ENCODE measurements around the gene SERTAD3.
"Not testable (repeated sequence)": the region's sequence is repeated elsewhere in the genome, so short reads cannot be mapped to it uniquely, and the experiment has no call there.

The SERTAD3 gene

GRCh38 chr19:40416918-40417642, 27.1 kb downstream of the SERTAD3 start:
- Mint-ChIP-seq H3K4me1 (ENCODE audit: low read depth) (peaks cover 25% of the 10 kb centered on the region), H3K27ac (peak overlapping the region; percentile 74), H3K36me3 (ENCODE audit: low read depth) (peaks cover 3% of the 10 kb centered on the region), H3K9me3 (no peaks in the 10 kb centered on the region), H3K4me3 (peak overlapping the region; percentile 15), H3K27me3 (ENCODE audit: low read depth) (no peaks in the 10 kb centered on the region)
- no peak for DNase-seq (ENCODE audit: low spot score)

- no peaks in the 10 kb centered on the region for H3K27me3 Mint-ChIP-seq (ENCODE audit: low read depth)
- no peak overlapping the region for H3K27ac Mint-ChIP-seq
- no peak for DNase-seq (ENCODE audit: low spot score)
- H3K4me1 Mint-ChIP-seq (ENCODE audit: low read depth), result peaks cover 22% of the 10 kb centered on the region
- no peaks in the 10 kb centered on the region for H3K9me3 Mint-ChIP-seq
- no peak overlapping the region for H3K4me3 Mint-ChIP-seq
- H3K36me3 Mint-ChIP-seq (ENCODE audit: low read depth), result no peaks in the 10 kb centered on the region
Observed at GRCh38 chr19:40415768-40416167, 28.4 kb downstream of the SERTAD3 start.

GRCh38 chr19:40414542-40415535, 29.3 kb downstream of the SERTAD3 start:
- no peak overlapping the region for H3K27ac Mint-ChIP-seq
- H3K4me1 Mint-ChIP-seq (ENCODE audit: low read depth), result peaks cover 19% of the 10 kb centered on the region
- no peak for DNase-seq (ENCODE audit: low spot score)
- no peaks in the 10 kb centered on the region for H3K27me3 Mint-ChIP-seq (ENCODE audit: low read depth)
- no peaks in the 10 kb centered on the region for H3K9me3 Mint-ChIP-seq
- no peak overlapping the region for H3K4me3 Mint-ChIP-seq
- H3K36me3 Mint-ChIP-seq (ENCODE audit: low read depth), result no peaks in the 10 kb centered on the region

- no peaks in the 10 kb centered on the region for H3K9me3 Mint-ChIP-seq
- peaks cover 16% of the 10 kb centered on the region for H3K4me1 Mint-ChIP-seq (ENCODE audit: low read depth)
- no peak within 1 kb of the TSS for H3K27ac Mint-ChIP-seq
- H3K27me3 Mint-ChIP-seq (ENCODE audit: low read depth), result no peaks in the 10 kb centered on the region
- no peaks in the 10 kb centered on the region for H3K36me3 Mint-ChIP-seq (ENCODE audit: low read depth)
- no peak for DNase-seq (ENCODE audit: low spot score)
- no peak within 1 kb of the TSS for H3K4me3 Mint-ChIP-seq
Observed at GRCh38 chr19:40413291-40413845, 30.8 kb downstream of the SERTAD3 start, which contains the start of gene PRX. PRX (minus strand) TSS chr19:40413378; CDS start chr19:40407932, 5,446 bp downstream.

- no peak for DNase-seq (ENCODE audit: low spot score)
- Mint-ChIP-seq H3K9me3 (no peaks in the 10 kb centered on the region), H3K27ac (no peak overlapping the region), H3K4me3 (no peak overlapping the region), H3K27me3 (ENCODE audit: low read depth) (no peaks in the 10 kb centered on the region), H3K4me1 (ENCODE audit: low read depth) (peaks cover 17% of the 10 kb centered on the region), H3K36me3 (ENCODE audit: low read depth) (no peaks in the 10 kb centered on the region)
Observed at GRCh38 chr19:40412866-40413265, 31.3 kb downstream of the SERTAD3 start.

GRCh38 chr19:40411958-40412499, 32.1 kb downstream of the SERTAD3 start:
- Mint-ChIP-seq H3K27ac (no peak overlapping the region), H3K4me3 (no peak overlapping the region), H3K4me1 (ENCODE audit: low read depth) (peaks cover 16% of the 10 kb centered on the region), H3K27me3 (ENCODE audit: low read depth) (no peaks in the 10 kb centered on the region), H3K9me3 (no peaks in the 10 kb centered on the region), H3K36me3 (ENCODE audit: low read depth) (no peaks in the 10 kb centered on the region)
- no peak for DNase-seq (ENCODE audit: low spot score)

GRCh38 chr19:40411125-40411842, 32.9 kb downstream of the SERTAD3 start:
- DNase-seq (ENCODE audit: low spot score), result no peak
- Mint-ChIP-seq H3K4me1 (ENCODE audit: low read depth) (peaks cover 12% of the 10 kb centered on the region), H3K9me3 (no peaks in the 10 kb centered on the region), H3K4me3 (no peak overlapping the region), H3K36me3 (ENCODE audit: low read depth) (no peaks in the 10 kb centered on the region), H3K27me3 (ENCODE audit: low read depth) (no peaks in the 10 kb centered on the region), H3K27ac (no peak overlapping the region)

- Mint-ChIP-seq H3K9me3 (no peaks in the 10 kb centered on the region), H3K4me3 (no peak overlapping the region)
Observed at GRCh38 chr19:40410030-40410389, 34.1 kb downstream of the SERTAD3 start.

GRCh38 chr19:40408598-40408925, 35.6 kb downstream of the SERTAD3 start:
- H3K9me3 Mint-ChIP-seq; H3K27me3 Mint-ChIP-seq (ENCODE audit: low read depth); DNase-seq (ENCODE audit: low spot score); H3K36me3 Mint-ChIP-seq (ENCODE audit: low read depth); H3K27ac Mint-ChIP-seq; H3K4me3 Mint-ChIP-seq: not testable (repeated sequence)
- H3K4me1 Mint-ChIP-seq (ENCODE audit: low read depth), result peaks cover 11% of the 10 kb centered on the region

More at GRCh38 chr19:40410030-40410389, 34.1 kb downstream of the SERTAD3 start:
- Mint-ChIP-seq H3K27me3 (ENCODE audit: low read depth) (no peaks in the 10 kb centered on the region), H3K4me1 (ENCODE audit: low read depth) (peaks cover 9% of the 10 kb centered on the region), H3K27ac (no peak overlapping the region), H3K36me3 (ENCODE audit: low read depth) (no peaks in the 10 kb centered on the region)
- no peak for DNase-seq (ENCODE audit: low spot score)

GRCh38 chr19:40407714-40408597, 36.2 kb downstream of the SERTAD3 start:
- Mint-ChIP-seq H3K27me3 (ENCODE audit: low read depth) (no peaks in the 10 kb centered on the region), H3K27ac (no peak overlapping the region), H3K4me3 (no peak overlapping the region)

GRCh38 chr19:40403262-40403984, 40.7 kb downstream of the SERTAD3 start:
- H3K9me3 Mint-ChIP-seq, result no peaks in the 10 kb centered on the region
- H3K27me3 Mint-ChIP-seq (ENCODE audit: low read depth), result no peaks in the 10 kb centered on the region
- peak overlapping the region; percentile 86 for H3K27ac Mint-ChIP-seq
- peak; percentile 85 for DNase-seq (ENCODE audit: low spot score)
- no peaks in the 10 kb centered on the region for H3K36me3 Mint-ChIP-seq (ENCODE audit: low read depth)
- H3K4me1 Mint-ChIP-seq (ENCODE audit: low read depth), result peaks cover 21% of the 10 kb centered on the region
- H3K4me3 Mint-ChIP-seq, result peak overlapping the region; percentile 92

More at GRCh38 chr19:40407714-40408597, 36.2 kb downstream of the SERTAD3 start:
- H3K36me3 Mint-ChIP-seq (ENCODE audit: low read depth), result no peaks in the 10 kb centered on the region
- peaks cover 13% of the 10 kb centered on the region for H3K4me1 Mint-ChIP-seq (ENCODE audit: low read depth)
- no peak for DNase-seq (ENCODE audit: low spot score)
- no peaks in the 10 kb centered on the region for H3K9me3 Mint-ChIP-seq

- Mint-ChIP-seq H3K4me3 (no peak overlapping the region), H3K27ac (no peak overlapping the region), H3K4me1 (ENCODE audit: low read depth) (peaks cover 15% of the 10 kb centered on the region), H3K36me3 (ENCODE audit: low read depth) (no peaks in the 10 kb centered on the region), H3K9me3 (no peaks in the 10 kb centered on the region), H3K27me3 (ENCODE audit: low read depth) (no peaks in the 10 kb centered on the region)
- no peak for DNase-seq (ENCODE audit: low spot score)
Observed at GRCh38 chr19:40400559-40400958, 43.6 kb downstream of the SERTAD3 start.
